Medulla oblongata (tissue), 1 donor: ENCODE results near the gene RXFP1.

Experiments
- DNase-seq: peaks from one replicate; pipeline ENCODE4 v3.0.0-alpha.2; 2015; ENCODE audit errors: extremely low spot score

RXFP1 gene

GRCh38 chr4:158541506-158541905 is 19.8 kb downstream of the RXFP1 start:
- no peak for DNase-seq

GRCh38 chr4:158543191-158543590 is 21.5 kb downstream of the RXFP1 start:
- DNase-seq: no peak

GRCh38 chr4:158544141-158544540 is 22.5 kb downstream of the RXFP1 start:
- no peak for DNase-seq

GRCh38 chr4:158553364-158553763 is 31.7 kb downstream of the RXFP1 start:
- DNase-seq: no peak

- no peak for DNase-seq
Measured at GRCh38 chr4:158560284-158560683, 38.6 kb downstream of the RXFP1 start.

- no peak for DNase-seq
Measured at GRCh38 chr4:158566860-158567259, 45.2 kb downstream of the RXFP1 start.

GRCh38 chr4:158571736-158572135 is 50.1 kb downstream of the RXFP1 start:
- DNase-seq: no peak

GRCh38 chr4:158572608-158573007 is 50.9 kb downstream of the RXFP1 start:
- DNase-seq: no peak

GRCh38 chr4:158578476-158578875 is 56.8 kb downstream of the RXFP1 start:
- DNase-seq: no peak

GRCh38 chr4:158580064-158580463 is 58.4 kb downstream of the RXFP1 start:
- DNase-seq: no peak

- no peak for DNase-seq
Measured at GRCh38 chr4:158581161-158581560, 59.5 kb downstream of the RXFP1 start.

GRCh38 chr4:158586881-158587280 is 65.2 kb downstream of the RXFP1 start:
- DNase-seq: no peak

- no peak for DNase-seq
Measured at GRCh38 chr4:158588285-158588684, 66.6 kb downstream of the RXFP1 start.

- DNase-seq: no peak
Measured at GRCh38 chr4:158588777-158589176, 67.1 kb downstream of the RXFP1 start.

GRCh38 chr4:158590306-158590705 is 68.6 kb downstream of the RXFP1 start:
- no peak for DNase-seq

GRCh38 chr4:158590824-158591223 is 69.1 kb downstream of the RXFP1 start:
- no peak for DNase-seq

GRCh38 chr4:158597879-158598596 is 76.4 kb downstream of the RXFP1 start:
- no peak for DNase-seq

- no peak for DNase-seq
Measured at GRCh38 chr4:158599150-158599549, 77.5 kb downstream of the RXFP1 start.

GRCh38 chr4:158599765-158600498 is 78.2 kb downstream of the RXFP1 start:
- DNase-seq: no peak

GRCh38 chr4:158604369-158604768 is 82.7 kb downstream of the RXFP1 start:
- no peak for DNase-seq

GRCh38 chr4:158605393-158605792 is 83.7 kb downstream of the RXFP1 start:
- DNase-seq: no peak

GRCh38 chr4:158606969-158607368 is 85.3 kb downstream of the RXFP1 start:
- no peak for DNase-seq

- DNase-seq: no peak
Measured at GRCh38 chr4:158609116-158609515, 87.4 kb downstream of the RXFP1 start.
